GM23338 (cell line): ENCODE results near the gene SLC10A3.

Experiments used
- CREB1 ChIP-seq: fragments of 250-450 bp; sonication (Bioruptor Pico); IDR thresholded peaks from 2 replicates; pipeline ENCODE4 v1.5.0; 2020; ENCODE audit warnings: low read depth, mild to moderate bottlenecking, moderate library complexity
- CTCF ChIP-seq, 2 experiments: fragments of 200-600 bp in 1 of 2; sonication (generic) in 1 of 2; conservative IDR thresholded peaks; 2 replicates each; pipeline versions ENCODE4 v1.5.1 to v1.6.1; 2016 to 2017; ENCODE audit warnings: antibody characterized with exemption in 2 of 2, low read depth in 2 of 2, mild to moderate bottlenecking in 2 of 2, moderate library complexity in 1 of 2
- EZH2 ChIP-seq: fragments of 200-600 bp; sonication (generic); IDR thresholded peaks from one replicate; pipeline ENCODE4 v1.8.0; 2017; ENCODE audit warnings: antibody characterized with exemption, mild to moderate bottlenecking, low read depth; ENCODE audit not compliant: unreplicated experiment

DNA sequence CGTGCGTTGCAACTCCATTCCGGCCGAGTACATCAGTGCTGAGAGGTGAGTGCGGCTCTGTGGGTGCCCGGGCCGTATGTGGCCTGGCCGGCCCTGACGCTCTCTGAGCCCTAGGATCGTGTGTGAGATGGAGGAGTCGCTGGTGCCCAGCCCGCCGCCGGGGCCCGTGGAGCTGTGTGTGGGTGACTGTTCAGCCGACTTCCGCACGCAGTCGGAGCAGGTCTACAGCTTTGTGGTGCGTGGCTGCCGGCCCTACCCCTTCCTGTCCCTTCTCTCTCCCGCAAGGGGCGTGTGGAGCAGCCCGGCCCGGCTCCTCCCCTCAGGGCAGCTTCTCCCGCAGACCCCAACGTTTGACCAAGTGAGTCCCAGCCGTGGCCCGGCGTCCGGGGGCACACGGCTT is 24.4 kb downstream of the SLC10A3 start:
- TF ChIP-seq EZH2 (no peak), CREB1 (CRISPR knock-in tag) (no peak), CTCF (conservative IDR thresholded peaks at IDR 0.05; ENCODE audit: low read depth in 2 of 2) (no peak)
